Measurements from ENCODE around the gene QSOX2.

- no peak for TF ChIP-seq CTCF (IDR thresholded peaks at IDR 0.05)
- no peak for TF ChIP-seq POLR2A (IDR thresholded peaks at IDR 0.05)
- no peak for TF ChIP-seq POLR2AphosphoS5 (IDR thresholded peaks at IDR 0.05)
Measured at GRCh38 chr9:136199391-136200288, 46.0 kb downstream of the QSOX2 start.
